CD4-positive, alpha-beta T cell treated with Interleukin-6 for 4 hours (primary cell): ENCODE results near the gene KCTD15.

ENCODE experiments used
- DNase-seq: peaks from one replicate; pipeline ENCODE4 v3.0.0-alpha.2; 2020; ENCODE audit warnings: mixed read lengths

Gene KCTD15

GRCh38 chr19:33796164-33796875 is at the start of gene KCTD15:
Gene KCTD15, plus strand, starts transcription at chr19:33796870. Its CDS starts 3,585 bp downstream, at chr19:33800455.
- peak; percentile 21 for DNase-seq

GRCh38 chr19:33747273-33747672 is 49.4 kb upstream of the KCTD15 start:
- DNase-seq = no peak

GRCh38 chr19:33748231-33748630 is 48.4 kb upstream of the KCTD15 start:
- DNase-seq = no peak

- no peak for DNase-seq
Observed at GRCh38 chr19:33749016-33749415, 47.7 kb upstream of the KCTD15 start.

GRCh38 chr19:33749619-33750175 is 47.0 kb upstream of the KCTD15 start:
- DNase-seq = no peak

- no peak for DNase-seq
Observed at GRCh38 chr19:33750587-33751435, 45.9 kb upstream of the KCTD15 start.

GRCh38 chr19:33751436-33751770 is 45.3 kb upstream of the KCTD15 start:
- no peak for DNase-seq

GRCh38 chr19:33752018-33752800 is 44.5 kb upstream of the KCTD15 start:
- no peak for DNase-seq

GRCh38 chr19:33752945-33753344 is 43.7 kb upstream of the KCTD15 start:
- no peak for DNase-seq

- no peak for DNase-seq
Observed at GRCh38 chr19:33754361-33754760, 42.3 kb upstream of the KCTD15 start.

- DNase-seq = no peak
Observed at GRCh38 chr19:33755099-33756035, 41.3 kb upstream of the KCTD15 start.

GRCh38 chr19:33756177-33756576 is 40.5 kb upstream of the KCTD15 start:
- DNase-seq = no peak

GRCh38 chr19:33758541-33759013 is 38.1 kb upstream of the KCTD15 start:
- DNase-seq = no peak

GRCh38 chr19:33759356-33759755 is 37.3 kb upstream of the KCTD15 start:
- no peak for DNase-seq

- no peak for DNase-seq
Observed at GRCh38 chr19:33763633-33764371, 32.9 kb upstream of the KCTD15 start.

GRCh38 chr19:33766623-33767022 is 30.0 kb upstream of the KCTD15 start:
- no peak for DNase-seq

GRCh38 chr19:33767898-33768413 is 28.7 kb upstream of the KCTD15 start:
- DNase-seq = peak; percentile 22

- DNase-seq = no peak
Observed at GRCh38 chr19:33769208-33769607, 27.5 kb upstream of the KCTD15 start.

- DNase-seq = no peak
Observed at GRCh38 chr19:33770107-33770506, 26.6 kb upstream of the KCTD15 start.

- peak; percentile 69 for DNase-seq
Observed at GRCh38 chr19:33771384-33772101, 25.1 kb upstream of the KCTD15 start.
